ENCODE measurements around the gene SLC27A5. TPM values are rescaled to one million over a fixed set of nuclear protein-coding genes. Genes with fewer than 3 reads are reported as not detected.

Gene SLC27A5
- total RNA-seq, 1 donor from 2014 or later, result 6.8 TPM

- H3K9ac ChIP-seq (ENCODE audit: low read length), result peak within 1 kb of the TSS; percentile 81
- H3K4me3 Mint-ChIP-seq (ENCODE audit: unreplicated experiment), result peak within 1 kb of the TSS; percentile 86
- no peaks in the 10 kb centered on the region for H3K9me3 ChIP-seq (ENCODE audit: insufficient read depth, low read depth, low read length)
- FAIRE-seq, result peak; percentile 95
- peak within 1 kb of the TSS; percentile 76 for H3K27ac ChIP-seq (ENCODE audit: low read depth, low read length)
- peak within 1 kb of the TSS; percentile 96 for H3K27ac Mint-ChIP-seq (ENCODE audit: unreplicated experiment)
- H3K4me3 ChIP-seq (ENCODE audit: insufficient read depth, low read depth, low read length), result peak within 1 kb of the TSS; percentile 69
- H3K27me3 Mint-ChIP-seq (ENCODE audit: low read depth, unreplicated experiment), result no peaks in the 10 kb centered on the region
- H3K79me2 ChIP-seq (ENCODE audit: insufficient read depth, low read length), result no peaks in the 10 kb centered on the region
- H3K27me3 ChIP-seq (ENCODE audit: insufficient read depth, low read length), result no peaks in the 10 kb centered on the region
- H3K36me3 Mint-ChIP-seq (ENCODE audit: low read depth, unreplicated experiment), result peaks cover 17% of the 10 kb centered on the region
- peak within 1 kb of the TSS; percentile 79 for H2AFZ ChIP-seq (ENCODE audit: low read depth, low read length)
- no peaks in the 10 kb centered on the region for H3K9me3 Mint-ChIP-seq (ENCODE audit: unreplicated experiment)
- peak within 1 kb of the TSS; percentile 91 for H3K4me2 ChIP-seq (ENCODE audit: low read length)
- peak; percentile 92 for DNase-seq (ENCODE audit: low read depth)
- H3K4me1 Mint-ChIP-seq (ENCODE audit: low read depth, unreplicated experiment), result peaks cover 26% of the 10 kb centered on the region
- peaks cover 31% of the 10 kb centered on the region for H3K4me1 ChIP-seq (ENCODE audit: insufficient read depth, low read length)
- H4K20me1 ChIP-seq (ENCODE audit: insufficient read depth, low read length), result peaks cover 26% of the 10 kb centered on the region
- TF ChIP-seq EZH2 (IDR thresholded peaks at IDR 0.05; ENCODE audit: insufficient read depth, low read length) (no peak), CTCF (IDR thresholded peaks at IDR 0.05; ENCODE audit: insufficient read depth, low read depth, low read length) (no peak)
- peaks cover 9% of the 10 kb centered on the region for H3K36me3 ChIP-seq (ENCODE audit: insufficient read depth, low read length)
Observed at GRCh38 chr19:58475714-58476497, 35.9 kb downstream of the SLC27A5 start, which contains the start of gene ZNF446. Gene ZNF446, plus strand, starts transcription at chr19:58476352. Its CDS starts 867 bp downstream, at chr19:58477219.

- peak overlapping the region; percentile 86 for H3K4me3 Mint-ChIP-seq (ENCODE audit: unreplicated experiment)
- H3K9me3 Mint-ChIP-seq (ENCODE audit: unreplicated experiment), result no peaks in the 10 kb centered on the region
- Histone ChIP-seq H3K27ac (ENCODE audit: low read depth, low read length) (peak overlapping the region; percentile 76), H4K20me1 (ENCODE audit: insufficient read depth, low read length) (peaks cover 26% of the 10 kb centered on the region), H3K27me3 (ENCODE audit: insufficient read depth, low read length) (no peaks in the 10 kb centered on the region), H3K9ac (ENCODE audit: low read length) (peak overlapping the region; percentile 81), H3K4me3 (ENCODE audit: insufficient read depth, low read depth, low read length) (peak overlapping the region; percentile 69), H3K4me1 (ENCODE audit: insufficient read depth, low read length) (peaks cover 31% of the 10 kb centered on the region), H3K79me2 (ENCODE audit: insufficient read depth, low read length) (no peaks in the 10 kb centered on the region), H3K4me2 (ENCODE audit: low read length) (peak overlapping the region; percentile 91), H2AFZ (ENCODE audit: low read depth, low read length) (peak overlapping the region; percentile 79), H3K36me3 (ENCODE audit: insufficient read depth, low read length) (peaks cover 9% of the 10 kb centered on the region), H3K9me3 (ENCODE audit: insufficient read depth, low read depth, low read length) (no peaks in the 10 kb centered on the region)
- no peak for TF ChIP-seq CTCF (IDR thresholded peaks at IDR 0.05; ENCODE audit: insufficient read depth, low read depth, low read length)
- TF ChIP-seq EZH2 (IDR thresholded peaks at IDR 0.05; ENCODE audit: insufficient read depth, low read length), result no peak
- H3K4me1 Mint-ChIP-seq (ENCODE audit: low read depth, unreplicated experiment), result peaks cover 26% of the 10 kb centered on the region
- DNase-seq (ENCODE audit: low read depth) (no peak), FAIRE-seq (no peak)
- H3K36me3 Mint-ChIP-seq (ENCODE audit: low read depth, unreplicated experiment), result peaks cover 19% of the 10 kb centered on the region
- peak overlapping the region; percentile 96 for H3K27ac Mint-ChIP-seq (ENCODE audit: unreplicated experiment)
- H3K27me3 Mint-ChIP-seq (ENCODE audit: low read depth, unreplicated experiment), result no peaks in the 10 kb centered on the region
Observed at GRCh38 chr19:58474997-58475713, 36.6 kb downstream of the SLC27A5 start.

Data from astrocyte (in vitro differentiated cells and primary cell).